Panc1 (cell line): Measurements from ENCODE around the gene COL4A1. TPM values are rescaled to one million over a fixed set of nuclear protein-coding genes. Genes with fewer than 3 reads are reported as not detected.

Source experiments
- ATAC-seq: fragments of 200-7000 bp; cut with Tn5 transposase; 2 replicates; pipeline ENCODE4 v1.9.1; 2020; ENCODE audit warnings: mild to moderate bottlenecking, moderate library complexity
- BruUV-seq: library from RNA; stranded (reverse); fragments of 400-500 nt; replicated peaks from 2 replicates; lab custom pipeline; 2021; lab: Mats Ljungman, UMichigan
- CTCF ChIA-PET: fragments of 300-600 bp; sonication (Branson Sonifier 250); formaldehyde crosslinking; loops from one replicate; lab custom pipeline; 2022; ENCODE audit warnings: antibody characterized with exemption; lab: Charles Lee
- POLR2A ChIA-PET: fragments of 300-600 bp; sonication (Branson Sonifier 250); formaldehyde crosslinking; loops from one replicate; lab custom pipeline; 2022; ENCODE audit warnings: antibody characterized with exemption; lab: Charles Lee
- DNase-seq: peaks from one replicate; pipeline ENCODE4 v3.0.0-alpha.2; 2010; ENCODE audit warnings: low read depth, low spot score
- H3K27ac ChIP-seq: 2 replicates; pipeline ENCODE4 v1.5.1; 2011; ENCODE audit warnings: mild to moderate bottlenecking, low read length, inconsistent platforms
- H3K27me3 ChIP-seq: fragments of 200-500 bp; sonication (Bioruptor generic); 2 replicates; pipeline ENCODE4 v1.6.0; 2014; ENCODE audit warnings: low read length, inconsistent platforms; ENCODE audit not compliant: control insufficient read depth, insufficient read depth
- H3K36me3 ChIP-seq: fragments of 200-500 bp; sonication (Bioruptor generic); 2 replicates; pipeline ENCODE4 v1.5.1; 2014; ENCODE audit warnings: inconsistent platforms, mild to moderate bottlenecking, low read length, moderate library complexity; ENCODE audit not compliant: control insufficient read depth, insufficient read depth
- H3K4me1 ChIP-seq: 2 replicates; pipeline ENCODE4 v1.5.1; 2011; ENCODE audit warnings: inconsistent platforms, mild to moderate bottlenecking, low read length, moderate library complexity; ENCODE audit not compliant: control insufficient read depth, insufficient read depth
- H3K4me3 ChIP-seq, 2 experiments: 2 replicates each; pipeline ENCODE4 v1.5.1; 2011 to 2012; ENCODE audit warnings: low read depth in 2 of 2, low read length in 2 of 2, mild to moderate bottlenecking in 2 of 2, inconsistent platforms in 1 of 2, moderate library complexity in 1 of 2
- H3K9me3 ChIP-seq: fragments of 200-500 bp; sonication (Bioruptor generic); 2 replicates; pipeline ENCODE4 v1.5.1; 2014; ENCODE audit warnings: low read depth, mild to moderate bottlenecking, inconsistent platforms, low read length, moderate library complexity; ENCODE audit not compliant: control insufficient read depth, insufficient read depth
- CTCF ChIP-seq: fragments of 450-650 bp; IDR thresholded peaks from 2 replicates; pipeline ENCODE4 v1.5.1; 2017; ENCODE audit warnings: mild to moderate bottlenecking
- POLR2AphosphoS5 ChIP-seq: IDR thresholded peaks from 2 replicates; pipeline ENCODE4 v1.6.1; 2012; ENCODE audit warnings: mild to moderate bottlenecking, low read depth, low read length, moderate library complexity
- REST ChIP-seq, 2 experiments: IDR thresholded peaks; 2 replicates each; pipeline ENCODE4 v1.6.1; 2011 to 2012; ENCODE audit warnings: low read depth in 2 of 2, control low read depth in 1 of 2, low read length in 1 of 2, mild to moderate bottlenecking in 1 of 2, moderate library complexity in 1 of 2; ENCODE audit not compliant: insufficient read depth in 1 of 2
- SIN3A ChIP-seq: IDR thresholded peaks from 2 replicates; pipeline ENCODE4 v1.6.1; 2012; ENCODE audit warnings: low read depth, mild to moderate bottlenecking, low read length, moderate library complexity, borderline replicate concordance; ENCODE audit not compliant: insufficient read depth
- TCF7L2 ChIP-seq: IDR thresholded peaks from 2 replicates; pipeline ENCODE4 v1.6.1; 2011; ENCODE audit warnings: mild to moderate bottlenecking, low read depth, low read length, inconsistent platforms
- in situ Hi-C: cut with HindIII; loops from 2 replicates; pipeline ENCODE4 v1.10.0; 2016; ENCODE audit warnings: low sequenced_read_pairs, low pct_unique_long_range_greater_than_20kb
- intact Hi-C: fragments of 100-400 bp; cut with micrococcal nuclease; formaldehyde crosslinking; loops from one replicate; pipeline ENCODE4 v1.10.0; 2022; ENCODE audit not compliant: unreplicated experiment
- total RNA-seq: library from RNA; stranded (reverse); gene quantifications from one replicate; pipeline ENCODE4 v1.2.1, GENCODE V29; 2021; ENCODE audit not compliant: unreplicated experiment

The COL4A1 gene
- total RNA-seq, 1 experiment from 2014 or later, result 1.1 TPM

GRCh38 chr13:110217085-110217484 lies 89.9 kb downstream of the COL4A1 start:
- intact Hi-C loops, result no loop called here
- Histone ChIP-seq H3K9me3 (no peaks in the 10 kb centered on the region), H3K27me3 (no peaks in the 10 kb centered on the region), H3K4me3 (no peak overlapping the region), H3K36me3 (no peaks in the 10 kb centered on the region), H3K4me1 (no peaks in the 10 kb centered on the region), H3K27ac (no peak overlapping the region)
- ChIA-PET POLR2A (no interaction called here), CTCF (interaction anchor here (0.6 kb wide), 1 partner anchor 32 kb away, joined by 3 read pairs; no protein-coding TSS in a partner anchor)
- ATAC-seq, result no peak
- no peak for DNase-seq
- BruUV-seq, result no TSS peak
- TF ChIP-seq POLR2AphosphoS5, result no peak
- no peak for TF ChIP-seq REST (IDR thresholded peaks at IDR 0.05; ENCODE audit: insufficient read depth in 1 of 2, low read depth in 2 of 2, low read length in 1 of 2)
- no peak for TF ChIP-seq TCF7L2
- no peak for TF ChIP-seq SIN3A
- in situ Hi-C loops, result no loop called here

GRCh38 chr13:110216398-110217041 lies 90.4 kb downstream of the COL4A1 start:
- ChIA-PET POLR2A (no interaction called here), CTCF (no interaction called here)
- TF ChIP-seq CTCF (no peak), TCF7L2 (no peak), REST (IDR thresholded peaks at IDR 0.05; ENCODE audit: insufficient read depth in 1 of 2, low read depth in 2 of 2, low read length in 1 of 2) (no peak), POLR2AphosphoS5 (no peak), SIN3A (no peak)
- ATAC-seq (no peak), DNase-seq (no peak)
- intact Hi-C loops (no loop called here), in situ Hi-C loops (no loop called here)
- Histone ChIP-seq H3K36me3 (no peaks in the 10 kb centered on the region), H3K9me3 (no peaks in the 10 kb centered on the region), H3K27me3 (no peaks in the 10 kb centered on the region), H3K4me1 (no peaks in the 10 kb centered on the region), H3K4me3 (no peak overlapping the region), H3K27ac (no peak overlapping the region)
- BruUV-seq, result no TSS peak
